NCI-H69 (cell line): ENCODE results near the gene RAP1A.

Experiments
- DNase-seq: peaks from one replicate; lab custom pipeline; 2025; lab: John Stamatoyannopoulos, UW

RAP1A gene

DNA sequence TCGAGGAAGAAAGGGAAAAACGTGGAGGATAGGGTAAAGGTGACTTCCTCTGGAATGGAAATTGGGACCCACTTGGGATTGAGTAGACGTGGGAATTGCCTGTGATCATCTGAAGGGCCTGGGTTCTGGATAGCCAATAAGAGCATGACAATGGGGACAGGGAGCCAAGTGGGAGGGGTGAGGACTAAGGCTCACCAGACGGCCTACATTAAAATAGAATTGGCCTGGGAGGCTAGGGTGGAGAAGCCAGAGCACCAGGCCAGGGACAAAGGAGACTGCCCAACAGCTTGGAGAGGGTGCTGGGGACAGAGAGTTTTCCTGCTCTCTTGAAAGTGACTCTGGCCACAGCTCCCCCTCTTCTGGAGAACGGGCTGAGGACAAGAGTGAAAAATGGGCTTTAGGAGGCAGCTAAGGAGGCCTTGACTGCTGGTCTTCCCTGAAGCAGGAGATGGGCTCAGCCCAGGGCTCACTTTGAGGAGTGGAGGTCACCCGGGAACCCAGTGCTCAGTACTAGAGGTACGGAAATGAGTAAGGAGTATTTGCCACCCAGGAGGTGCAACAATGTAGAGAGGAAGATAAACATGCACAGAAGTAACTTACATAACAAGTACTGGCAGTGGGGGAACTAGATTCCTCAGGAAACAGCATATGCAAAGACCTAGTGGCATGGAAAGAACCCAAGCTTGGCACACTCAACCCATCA is 100.8 kb downstream of the RAP1A start:
- DNase-seq: no peak

DNA sequence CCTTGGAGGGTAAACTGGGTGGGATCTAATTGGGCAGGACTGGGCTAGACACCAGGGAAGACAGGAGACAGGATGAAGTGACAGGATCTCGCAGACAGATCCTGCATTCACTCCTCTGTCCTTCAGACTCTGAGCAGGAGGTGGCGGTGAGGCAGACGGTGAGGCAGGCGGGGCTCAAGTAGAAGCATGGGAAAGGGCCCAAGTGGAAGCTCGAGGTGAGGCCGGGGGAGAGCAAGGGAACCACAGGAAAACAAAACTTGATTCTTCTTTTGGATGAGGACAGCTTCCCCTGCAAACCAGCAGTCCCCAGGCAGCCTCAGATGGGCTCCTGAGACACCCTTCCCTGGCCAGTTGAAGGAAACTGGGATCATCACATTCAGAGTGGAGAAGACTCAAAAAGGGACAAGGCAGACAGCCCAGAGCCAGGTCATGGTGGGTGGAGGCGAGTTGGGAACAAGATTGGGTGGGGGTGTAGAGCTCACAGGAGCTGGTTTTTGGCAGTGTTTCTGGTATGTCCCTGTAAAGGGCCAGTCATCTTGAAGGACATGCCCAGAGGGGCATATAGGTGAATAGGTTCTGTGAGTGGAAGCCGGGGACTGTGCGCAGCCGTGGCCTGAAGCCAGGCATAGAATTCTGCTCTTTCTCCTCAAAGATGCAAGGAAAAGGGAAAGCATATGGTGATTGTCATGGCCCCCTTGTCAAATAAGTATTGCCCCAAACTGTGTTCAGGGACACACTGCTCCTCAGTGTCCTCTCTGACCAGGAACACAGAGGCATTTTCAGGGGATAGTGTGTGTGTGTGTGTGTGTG is 101.6 kb downstream of the RAP1A start:
- DNase-seq: no peak

DNA sequence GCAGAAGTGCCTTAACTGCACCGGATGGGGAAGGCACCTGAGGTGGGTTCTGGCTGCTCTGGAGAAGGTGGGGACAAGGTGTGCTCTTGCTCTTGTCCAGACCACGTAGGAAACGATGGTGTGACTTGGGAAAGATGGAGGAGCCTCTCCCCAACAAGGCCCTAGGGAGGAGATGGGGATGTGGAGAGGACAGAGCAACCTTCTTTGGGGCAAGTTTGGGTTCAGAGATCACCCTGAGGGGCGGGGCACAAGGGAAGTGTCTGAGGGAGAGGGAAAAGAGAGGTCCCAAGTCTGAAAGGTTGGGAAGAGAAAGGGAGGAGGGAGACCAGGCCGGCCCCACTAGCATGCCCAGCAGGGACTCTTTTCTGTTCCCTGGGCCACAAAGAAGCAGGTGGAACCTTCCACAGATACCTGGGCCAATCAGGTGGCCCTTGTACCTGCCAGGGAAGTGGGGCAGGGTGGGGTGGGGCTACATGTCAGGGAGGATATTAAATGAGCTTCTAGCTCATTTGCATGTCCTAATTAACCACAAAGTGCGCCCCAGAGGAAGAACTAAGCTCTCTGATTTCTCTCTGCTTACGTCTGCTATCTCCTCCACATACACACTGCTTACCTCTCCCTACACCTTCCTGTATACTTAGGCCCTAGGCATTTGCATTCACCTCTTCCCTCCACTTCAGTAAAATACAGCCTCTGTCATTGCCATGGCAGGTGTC is 103.7 kb downstream of the RAP1A start:
- DNase-seq: no peak

DNA sequence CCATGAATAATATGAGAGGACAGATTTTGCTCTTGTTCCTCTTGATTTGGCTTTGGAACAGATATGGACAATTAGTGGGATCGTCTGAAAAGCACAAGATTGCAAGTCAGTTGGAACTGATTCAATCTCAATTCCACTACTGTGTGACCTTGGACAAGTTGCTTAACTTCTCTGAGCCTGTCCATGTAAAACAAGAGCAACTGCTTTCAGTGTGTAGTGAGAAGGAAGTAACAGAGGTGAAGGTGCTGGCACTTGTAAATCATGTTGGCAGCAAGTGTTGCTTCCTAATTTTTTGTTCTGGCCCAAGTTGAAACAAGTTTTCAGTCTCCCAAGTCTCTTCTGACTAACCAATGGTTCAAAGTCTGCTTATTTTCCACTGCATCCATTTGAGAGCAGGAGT is 104.3 kb downstream of the RAP1A start:
- DNase-seq: no peak

DNA sequence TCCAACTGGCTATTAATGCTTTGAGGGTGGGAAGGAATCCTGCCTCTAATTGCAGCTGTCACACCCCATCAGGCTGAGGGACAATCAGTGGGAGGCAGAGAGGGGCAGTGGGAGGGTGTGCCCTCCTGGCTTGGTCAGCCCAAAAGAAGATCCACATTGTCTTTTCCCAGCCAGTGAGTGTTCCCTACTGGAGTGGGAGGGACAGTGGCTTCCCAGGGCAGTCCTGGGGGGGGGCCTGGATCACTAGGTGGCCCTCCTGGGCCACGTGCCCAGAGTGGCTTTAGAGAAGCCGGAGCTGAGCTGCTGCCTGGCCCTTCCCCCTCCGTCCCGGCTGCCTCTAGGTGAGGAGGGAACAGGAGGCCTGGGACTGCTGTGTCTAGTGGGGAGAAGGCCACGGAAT is 105.6 kb downstream of the RAP1A start:
- DNase-seq: peak; percentile 3

DNA sequence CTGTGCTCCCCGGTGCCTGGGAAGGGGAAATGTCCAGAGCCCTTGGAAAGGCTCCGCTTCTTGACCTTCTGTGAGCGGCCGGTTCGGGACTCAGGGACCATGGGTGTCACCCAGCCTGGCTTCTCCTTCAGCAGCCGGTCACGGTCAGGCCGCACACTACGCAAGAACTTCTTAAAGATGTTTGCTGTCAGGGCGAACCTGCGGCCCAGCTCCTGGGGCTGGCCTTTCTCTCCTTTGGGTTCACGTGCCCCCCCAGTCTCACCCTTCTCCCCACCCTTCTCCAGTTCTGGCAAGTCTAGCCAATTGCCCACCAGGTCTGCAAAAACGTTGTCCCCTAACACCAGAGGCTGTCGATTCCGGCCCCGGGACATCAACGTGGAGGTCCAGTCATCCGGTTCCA is 107.5 kb downstream of the RAP1A start:
- no peak for DNase-seq

DNA sequence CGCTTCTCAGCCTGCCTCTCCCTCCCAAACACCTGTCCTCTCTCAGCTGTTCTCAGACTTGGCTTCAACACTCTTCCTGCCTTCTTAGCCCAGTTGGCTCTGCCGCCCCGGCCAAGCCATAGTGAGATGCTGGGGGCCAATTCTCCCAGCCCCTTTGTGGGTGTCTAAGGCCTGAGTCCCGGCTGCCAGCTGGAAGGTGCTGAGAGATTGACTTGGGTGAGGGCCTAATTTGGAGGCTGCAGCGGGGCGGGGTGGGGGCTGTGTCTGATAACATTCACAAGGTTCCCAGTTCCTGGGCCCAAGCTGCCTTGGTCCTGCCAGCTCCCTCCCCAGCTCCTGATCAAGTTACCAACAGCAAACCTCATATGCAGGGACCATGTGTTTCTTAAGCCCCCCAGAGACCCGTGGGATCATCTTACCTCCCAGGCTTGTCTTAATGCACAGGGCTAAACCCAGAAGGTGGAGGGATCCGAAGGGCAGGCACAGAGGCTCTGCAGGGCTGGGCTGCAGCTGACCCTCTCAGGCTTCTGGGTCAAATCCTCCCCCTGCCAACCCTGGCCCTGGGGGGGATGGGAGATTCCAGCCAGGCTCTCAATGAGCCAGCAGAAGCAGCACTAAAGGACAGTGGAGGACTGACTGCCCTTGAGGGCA is 109.8 kb downstream of the RAP1A start:
- DNase-seq: peak; percentile 20

DNA sequence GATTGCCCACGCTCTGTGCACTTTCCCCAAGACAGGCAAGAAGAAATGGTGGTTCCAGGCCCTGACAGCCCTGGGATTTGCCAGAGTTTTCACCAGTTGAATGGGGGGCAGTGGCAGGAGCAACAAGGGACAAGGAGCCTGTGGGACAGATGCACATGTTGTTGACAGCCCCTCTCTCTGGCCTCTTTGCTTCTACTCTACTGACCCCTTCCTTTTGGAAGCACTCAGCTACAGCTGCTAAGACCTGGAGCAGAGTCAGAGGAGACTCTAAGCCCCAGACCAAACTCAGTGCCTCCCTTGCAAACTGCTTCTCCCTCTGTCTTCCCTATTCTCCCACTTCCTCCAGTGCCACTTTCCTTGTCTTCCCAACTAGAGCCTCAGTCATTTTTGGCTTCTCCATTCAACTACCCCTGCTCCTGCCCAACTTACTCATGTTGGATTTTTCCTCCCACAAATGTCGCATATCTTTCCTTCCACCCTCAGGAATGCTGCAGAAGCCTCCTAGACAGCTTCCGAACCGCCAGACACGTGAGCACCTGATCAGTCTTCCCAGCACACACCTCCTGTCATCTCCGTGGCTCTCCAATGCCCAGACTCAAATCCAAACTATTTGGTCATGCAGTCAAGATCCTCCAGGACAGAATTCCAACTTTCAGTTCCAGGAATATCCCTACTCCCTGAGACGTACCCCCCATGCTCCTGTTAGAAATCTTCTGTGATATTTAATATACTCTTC is 110.5 kb downstream of the RAP1A start:
- DNase-seq: no peak

DNA sequence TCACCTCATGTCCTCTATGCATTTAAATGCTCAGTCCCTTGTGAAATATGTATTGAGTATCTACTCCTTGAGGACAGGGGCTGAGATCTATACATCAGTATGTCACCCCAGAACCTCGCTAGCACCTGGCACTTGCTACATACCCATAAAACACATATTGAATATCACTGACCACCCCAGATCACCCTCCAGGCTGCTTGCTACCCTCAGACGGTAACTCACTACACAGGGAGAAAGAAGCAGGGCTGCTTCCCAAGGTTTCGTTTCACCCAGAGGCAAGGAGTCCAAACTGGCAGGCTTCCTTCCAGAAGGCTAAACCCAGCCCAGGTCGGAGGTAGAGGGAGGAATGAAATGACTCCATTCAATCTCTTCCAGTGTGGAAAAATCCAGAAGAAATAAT is 111.1 kb downstream of the RAP1A start:
- no peak for DNase-seq

DNA sequence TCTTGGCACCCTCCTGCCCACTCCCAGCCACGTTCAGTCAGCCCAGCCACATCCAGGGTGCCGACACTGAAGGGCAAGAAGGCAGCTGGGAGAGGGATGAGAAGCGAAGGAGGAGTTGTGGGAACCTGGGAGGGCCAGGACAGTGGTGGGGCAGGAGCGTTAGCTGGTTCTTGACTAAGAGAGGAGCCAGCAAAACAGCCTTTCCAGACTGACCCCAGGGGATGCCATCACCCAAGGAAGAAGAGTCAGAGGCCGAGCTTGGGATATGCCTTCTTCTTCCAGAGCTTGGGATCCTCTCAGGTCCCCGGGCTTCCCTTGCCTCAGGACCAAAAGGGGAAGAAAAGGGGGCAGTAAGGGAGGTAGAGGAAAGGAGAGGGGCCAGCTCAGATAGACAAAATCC is 112.4 kb downstream of the RAP1A start:
- no peak for DNase-seq

DNA sequence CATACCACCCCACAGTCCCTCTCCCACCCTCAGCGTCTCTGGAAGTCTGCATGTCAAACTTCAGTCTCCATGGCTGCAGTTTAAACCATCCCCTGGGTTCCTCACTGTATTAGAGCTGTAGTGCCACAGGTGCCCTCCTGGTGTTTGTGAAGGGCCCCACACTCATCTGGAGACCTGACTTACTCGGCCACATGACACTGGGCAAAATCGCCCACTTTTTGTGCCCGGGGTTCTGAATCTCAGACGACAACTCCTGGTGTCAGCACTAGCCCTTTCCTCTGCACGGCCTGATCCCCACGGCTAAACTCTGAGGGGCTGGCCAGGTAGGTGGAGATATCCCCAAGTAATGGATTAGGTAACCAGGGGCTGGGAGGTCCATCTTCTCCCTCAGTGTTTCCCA is 113.1 kb downstream of the RAP1A start:
- DNase-seq: no peak

DNA sequence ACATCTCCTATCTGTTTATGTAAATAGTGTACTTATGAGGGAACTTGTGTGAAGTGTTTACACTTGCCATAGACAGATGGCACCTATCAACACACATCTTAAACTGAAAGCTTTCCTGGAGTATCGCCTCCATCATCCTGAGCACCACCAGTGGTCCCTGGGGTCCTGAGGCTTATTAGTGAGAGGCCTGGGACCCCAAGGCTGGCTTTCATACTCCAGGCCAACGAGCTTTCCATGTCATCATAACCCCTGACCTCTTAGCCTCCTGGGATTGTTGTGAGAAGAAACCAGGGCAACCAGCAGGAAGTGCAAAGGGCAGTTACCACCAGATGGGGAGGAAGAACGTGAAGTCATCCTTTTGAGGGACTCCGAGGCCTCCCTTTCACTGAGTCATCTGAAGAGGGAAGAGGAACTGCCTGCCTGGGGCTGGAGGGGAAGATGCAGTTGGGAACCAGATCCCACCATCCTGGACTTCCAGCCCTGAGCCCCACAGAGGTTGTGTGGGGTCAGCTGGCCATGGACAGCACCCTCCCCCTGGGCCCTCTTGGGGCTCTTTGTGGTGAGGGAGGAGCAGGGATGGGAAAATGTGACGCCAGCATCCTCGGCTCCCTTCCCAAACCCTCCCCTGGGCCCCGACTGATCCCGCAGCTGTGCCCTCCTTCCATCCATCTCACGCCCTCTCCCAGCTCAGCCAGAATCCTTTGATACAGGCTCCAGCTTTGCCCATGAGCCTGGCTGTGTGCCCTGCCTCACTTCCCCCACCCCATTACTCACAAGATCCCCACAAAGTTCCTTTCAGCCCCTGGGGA is 113.8 kb downstream of the RAP1A start:
- peak; percentile 30 for DNase-seq

DNA sequence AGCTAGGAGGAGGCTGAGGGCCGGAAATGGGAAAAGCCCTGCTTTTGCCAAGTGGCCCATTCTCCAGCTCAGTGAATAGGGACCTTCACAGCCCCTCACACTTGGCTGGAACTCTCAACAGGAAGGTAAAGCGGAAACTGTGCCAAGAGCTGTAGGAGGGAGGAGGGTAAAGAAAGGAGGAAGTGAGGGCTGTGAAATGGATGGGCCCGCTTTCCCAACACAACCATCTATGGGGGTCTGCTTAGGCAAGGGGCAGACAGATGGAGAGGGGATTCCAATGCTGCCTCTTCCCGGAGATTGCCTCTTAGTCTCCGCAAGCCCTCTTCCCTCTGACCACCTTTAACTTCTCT is 114.4 kb downstream of the RAP1A start:
- DNase-seq: no peak

DNA sequence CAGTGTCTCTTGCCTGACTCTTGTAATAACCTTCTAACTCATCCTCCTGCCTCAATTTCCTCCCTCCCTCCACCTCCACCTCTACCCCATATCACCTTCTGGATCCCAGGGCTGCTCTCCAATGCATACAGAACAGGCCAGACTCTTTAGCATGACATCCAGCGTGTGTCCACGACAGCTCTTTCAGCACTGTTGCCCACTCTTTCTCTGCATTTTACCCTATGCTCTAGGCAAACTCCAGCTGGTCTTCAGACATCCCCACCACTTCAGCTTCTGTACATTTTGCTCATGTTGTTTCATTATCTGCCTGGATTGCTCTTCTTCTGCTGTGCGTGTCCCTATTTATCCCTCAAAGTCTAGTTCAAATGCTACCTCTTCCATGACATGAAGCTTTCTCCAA is 114.8 kb downstream of the RAP1A start:
- DNase-seq: no peak

DNA sequence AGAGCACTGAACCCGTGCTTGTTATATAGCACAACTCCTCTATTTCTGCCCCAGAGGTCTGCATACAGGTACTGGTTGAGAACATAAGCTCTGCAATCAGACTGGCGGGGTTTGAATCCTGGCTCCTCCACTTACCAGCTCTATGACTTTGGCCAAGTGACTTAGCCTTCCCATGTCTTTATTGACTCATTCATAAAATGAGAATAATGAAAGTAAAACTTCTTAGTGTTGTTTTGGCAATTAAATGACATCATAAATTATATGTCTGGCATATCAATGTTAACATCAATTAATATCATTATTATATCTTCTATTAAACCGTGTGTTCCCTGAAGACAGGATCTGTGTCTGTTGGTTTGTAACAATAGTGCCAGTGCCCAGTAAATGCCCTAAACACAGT is 115.3 kb downstream of the RAP1A start:
- DNase-seq: no peak

DNA sequence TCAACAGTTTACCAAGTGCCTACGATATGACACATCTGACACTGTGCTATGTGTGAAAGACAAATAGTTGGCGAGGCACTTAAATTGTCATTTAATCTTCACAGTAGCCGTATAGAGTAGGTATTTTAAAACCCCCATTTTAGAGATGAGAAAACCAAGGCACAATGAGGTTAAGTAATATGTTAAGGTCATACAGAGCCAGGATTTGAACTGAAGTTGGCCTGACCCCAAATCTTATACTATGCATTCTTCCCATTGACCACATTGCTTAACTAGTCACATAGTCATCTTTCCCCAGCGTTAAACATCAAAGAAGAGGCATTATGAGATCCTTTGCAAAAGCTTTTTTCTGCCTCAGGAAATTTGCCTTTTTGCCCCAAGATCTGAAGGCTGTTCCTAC is 115.7 kb downstream of the RAP1A start:
- no peak for DNase-seq

DNA sequence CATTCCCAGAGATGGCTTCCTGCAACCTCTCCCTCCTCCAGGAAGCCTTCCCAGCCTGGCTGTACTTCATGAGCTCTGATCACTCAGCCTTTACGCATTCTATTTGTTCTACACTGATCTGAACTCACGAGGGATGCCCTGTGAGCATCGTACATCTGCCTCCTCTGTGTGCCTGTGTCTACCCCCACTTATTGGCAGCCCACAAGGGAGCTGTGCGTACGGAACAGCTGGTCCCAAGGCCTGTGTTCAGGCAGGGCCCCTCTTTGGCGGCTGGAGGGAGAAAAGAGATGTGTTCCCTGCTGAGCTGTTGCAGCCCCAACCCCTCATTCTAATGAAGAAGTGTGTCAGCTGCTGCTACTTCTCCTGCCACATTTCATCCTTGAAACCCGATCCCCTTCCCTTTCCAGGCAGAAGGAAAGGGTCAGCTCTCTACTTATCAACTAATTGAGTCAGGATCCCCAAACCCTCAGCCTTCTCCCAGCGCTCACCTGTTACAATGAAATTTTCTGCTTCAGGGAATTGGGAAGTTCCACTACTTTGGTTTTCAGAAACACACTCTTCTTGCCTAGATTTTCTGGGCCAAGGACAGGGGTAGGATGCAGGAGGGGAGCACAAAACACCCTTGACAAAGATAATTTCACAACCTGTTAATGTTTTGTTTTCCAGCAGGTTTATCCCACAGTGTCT is 116.4 kb downstream of the RAP1A start:
- DNase-seq: peak; percentile 86

DNA sequence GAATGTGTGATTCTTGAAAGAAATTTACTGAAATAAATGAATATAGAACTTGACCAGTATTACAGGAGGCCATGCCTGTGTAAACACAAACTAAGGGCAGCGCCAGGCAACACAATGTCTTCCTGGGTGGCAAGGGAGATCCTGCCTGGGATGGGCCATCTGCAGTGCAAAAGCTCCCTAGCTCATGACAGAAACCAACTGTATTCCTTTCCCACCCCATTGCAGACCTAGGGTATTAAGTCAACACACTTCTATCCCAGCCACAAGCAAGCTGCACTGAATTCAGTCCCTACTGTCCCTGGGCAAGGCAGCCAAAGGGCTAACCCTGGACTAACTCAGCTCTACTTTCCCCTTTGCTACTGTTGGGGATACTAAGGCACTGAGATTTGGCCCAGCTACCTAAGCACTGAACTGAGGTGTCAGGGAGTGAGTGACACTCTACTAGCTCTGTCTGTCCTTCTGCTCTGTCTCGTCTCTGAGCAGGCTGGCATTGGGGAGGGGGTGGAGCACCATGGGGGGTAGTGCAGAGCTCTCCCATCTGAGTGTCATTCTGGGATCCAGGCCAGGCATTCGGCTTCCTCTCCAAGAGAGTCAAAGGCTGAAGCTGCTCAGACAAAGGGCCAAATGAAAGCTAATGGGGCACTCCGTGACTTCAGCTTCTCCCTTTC is 117.1 kb downstream of the RAP1A start:
- DNase-seq: peak; percentile 81

DNA sequence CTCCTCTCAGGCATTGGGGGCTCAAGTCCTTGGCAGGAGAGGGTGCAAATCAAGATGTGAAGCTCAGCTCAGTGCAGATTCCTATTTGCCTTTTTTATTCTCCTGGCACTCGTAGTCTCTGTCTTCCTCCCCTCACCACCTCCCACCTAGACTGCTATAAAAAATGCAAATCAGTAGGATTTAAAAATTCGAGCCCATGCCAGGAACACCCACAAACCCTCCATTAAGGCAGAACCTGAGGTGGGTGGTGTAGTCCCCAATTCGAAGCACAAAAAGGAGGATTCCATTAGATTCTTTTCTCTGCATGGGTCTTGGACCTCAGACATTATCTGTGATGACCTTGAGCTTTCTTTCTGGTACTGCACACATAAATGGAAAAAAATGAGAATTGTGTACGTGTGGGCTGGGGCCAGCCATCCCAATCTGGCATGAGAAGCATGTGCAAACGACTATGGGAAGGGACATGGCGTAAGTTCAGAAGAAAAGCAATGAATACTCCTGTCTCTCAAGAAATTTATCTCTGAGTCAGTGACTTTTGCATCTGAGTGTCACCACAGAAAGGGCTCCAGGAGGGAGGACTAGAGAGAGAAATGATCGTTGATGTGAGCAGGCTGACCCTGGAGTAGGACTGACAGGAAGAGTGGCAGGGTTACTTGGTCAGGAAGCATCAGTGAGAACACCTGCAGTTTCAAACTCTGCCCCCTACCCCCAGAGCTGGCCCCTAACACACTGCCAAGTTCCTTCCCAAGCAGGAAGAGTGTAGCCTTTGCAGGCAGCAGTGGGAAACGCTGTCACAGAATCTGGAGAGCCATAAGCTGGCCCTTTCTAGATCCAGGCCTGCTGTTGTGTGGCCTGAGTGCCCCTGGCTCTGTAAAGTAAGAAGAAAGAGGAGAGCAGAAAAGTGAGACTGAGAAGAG is 117.9 kb downstream of the RAP1A start:
- DNase-seq: peak; percentile 21
